PFSK-1 (cell line): Measurements from ENCODE around the gene BABAM2.

ENCODE experiments used
- POLR2AphosphoS5 ChIP-seq: IDR thresholded peaks from 2 replicates; pipeline ENCODE4 v1.6.1; 2012; ENCODE audit warnings: low read depth, mild to moderate bottlenecking, control low read depth, low read length, moderate library complexity
- REST ChIP-seq, 2 experiments: IDR thresholded peaks; 2 replicates each; pipeline versions ENCODE4 v1.6.1 to v1.8.0; 2011 to 2012; ENCODE audit warnings: low read depth in 2 of 2, low read length in 2 of 2, control low read depth in 1 of 2, inconsistent platforms in 1 of 2, mild to moderate bottlenecking in 1 of 2, moderate library complexity in 1 of 2; ENCODE audit not compliant: insufficient read depth in 1 of 2
- SIN3A ChIP-seq: IDR thresholded peaks from 2 replicates; pipeline ENCODE4 v1.6.1; 2012; ENCODE audit warnings: mild to moderate bottlenecking, low read length, moderate library complexity, borderline replicate concordance; ENCODE audit not compliant: insufficient read depth

GRCh38 chr2:28150994-28151393, 260.5 kb downstream of the BABAM2 start:
- TF ChIP-seq REST (IDR thresholded peaks at IDR 0.05; ENCODE audit: insufficient read depth in 1 of 2, low read depth in 2 of 2, low read length in 2 of 2) (no peak), POLR2AphosphoS5 (no peak), SIN3A (no peak)
